Loucy (cell line): ENCODE data around the gene PEX14.

Source experiments
- H2AFZ ChIP-seq: fragments of 200-600 bp; sonication (generic); 2 replicates; pipeline ENCODE4 v1.6.0; 2016; ENCODE audit warnings: antibody characterized with exemption, mild to moderate bottlenecking, low read length, moderate library complexity
- H3F3A ChIP-seq: fragments of 200-600 bp; 2 replicates; pipeline ENCODE4 v1.6.0; 2016; ENCODE audit warnings: antibody characterized with exemption, low read depth, mild to moderate bottlenecking
- H3K27me3 ChIP-seq: fragments of 200-600 bp; sonication (generic); 2 replicates; pipeline ENCODE4 v1.6.1; 2014; ENCODE audit warnings: low read length, mild to moderate bottlenecking; ENCODE audit not compliant: insufficient read depth, poor library complexity, severe bottlenecking
- H3K36me3 ChIP-seq: fragments of 200-600 bp; sonication (generic); 2 replicates; pipeline ENCODE4 v1.6.1; 2016; ENCODE audit warnings: low read length; ENCODE audit not compliant: insufficient read depth
- H3K4me1 ChIP-seq: fragments of 200-600 bp; sonication (generic); 2 replicates; pipeline ENCODE4 v1.5.1; 2014; ENCODE audit warnings: low read length, mild to moderate bottlenecking; ENCODE audit not compliant: insufficient read depth, poor library complexity, severe bottlenecking
- H3K4me2 ChIP-seq: fragments of 200-600 bp; sonication (generic); 2 replicates; pipeline ENCODE4 v1.6.0; 2014; ENCODE audit warnings: antibody characterized with exemption, low read length, low read depth, mild to moderate bottlenecking; ENCODE audit not compliant: poor library complexity, severe bottlenecking
- H3K4me3 ChIP-seq: fragments of 200-600 bp; sonication (generic); 2 replicates; pipeline ENCODE4 v1.5.1; 2014; ENCODE audit warnings: low read length, mild to moderate bottlenecking, mixed read lengths; ENCODE audit not compliant: poor library complexity, severe bottlenecking
- H3K79me2 ChIP-seq: fragments of 200-600 bp; sonication (generic); 2 replicates; pipeline ENCODE4 v1.6.1; 2014; ENCODE audit warnings: low read length; ENCODE audit not compliant: insufficient read depth
- H3K9ac ChIP-seq: fragments of 200-600 bp; sonication (generic); 2 replicates; pipeline ENCODE4 v1.6.0; 2014; ENCODE audit warnings: mild to moderate bottlenecking, low read depth, low read length, moderate library complexity; ENCODE audit not compliant: poor library complexity, severe bottlenecking
- H3K9me2 ChIP-seq: fragments of 200-600 bp; sonication (generic); replicated peaks from 2 replicates; pipeline ENCODE4 v1.6.1; 2016; ENCODE audit warnings: low read depth, low read length, mixed read lengths
- H3K9me3 ChIP-seq: fragments of 200-600 bp; sonication (generic); 2 replicates; pipeline ENCODE4 v1.6.1; 2014; ENCODE audit warnings: mild to moderate bottlenecking, antibody characterized with exemption, low read length, low read depth; ENCODE audit not compliant: insufficient read depth
- H4K20me1 ChIP-seq: fragments of 200-600 bp; sonication (generic); 2 replicates; pipeline ENCODE4 v1.6.0; 2014; ENCODE audit warnings: antibody characterized with exemption, low read length, mild to moderate bottlenecking; ENCODE audit not compliant: insufficient read depth, poor library complexity, severe bottlenecking
- EZH2phosphoT487 ChIP-seq: fragments of 200-600 bp; IDR thresholded peaks from 2 replicates; pipeline ENCODE4 v1.6.1; 2018; ENCODE audit warnings: antibody characterized with exemption, mild to moderate bottlenecking, moderate library complexity, borderline replicate concordance
- TF ChIP-seq, protein P1 (sequence below): fragments of 200-600 bp; sonication (generic); conservative IDR thresholded peaks from 2 replicates; pipeline ENCODE4 v1.5.1; 2014; ENCODE audit warnings: mild to moderate bottlenecking, antibody characterized with exemption, low read length

The PEX14 gene

DNA sequence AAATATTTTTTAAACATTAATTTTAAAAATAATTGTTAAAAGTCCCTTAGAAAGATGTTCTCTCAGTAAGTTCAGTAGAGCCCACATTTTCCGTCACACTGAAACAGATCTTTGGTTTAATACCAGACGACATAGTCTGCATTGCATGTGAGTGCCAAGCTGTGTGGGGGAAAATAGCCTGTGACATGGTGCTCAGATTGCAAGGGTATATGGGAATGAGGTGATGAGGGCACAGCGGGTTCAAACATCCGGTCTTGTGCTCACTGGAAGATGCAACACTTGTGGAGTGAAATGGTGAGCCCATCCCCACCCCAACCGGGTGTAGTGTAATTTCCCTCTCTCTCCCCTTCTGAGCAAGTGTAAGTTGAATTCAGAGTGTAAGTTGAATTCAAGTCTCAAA is 114.3 kb downstream of the PEX14 start:
- Histone ChIP-seq H3K9ac (no peak overlapping the region), H3K79me2 (no peaks in the 10 kb centered on the region), H2AFZ (no peak overlapping the region), H3K4me3 (no peak overlapping the region), H3K9me2 (no peaks in the 10 kb centered on the region), H3K36me3 (no peaks in the 10 kb centered on the region; the same call in 1 of the 2 replicates), H4K20me1 (no peaks in the 10 kb centered on the region), H3K27me3 (no peaks in the 10 kb centered on the region), H3K9me3 (no peaks in the 10 kb centered on the region), H3K4me1 (peaks cover 26% of the 10 kb centered on the region), H3K4me2 (no peak overlapping the region), H3F3A (no peaks in the 10 kb centered on the region; the same call in 1 of the 2 replicates)
- no peak for TF ChIP-seq EZH2phosphoT487
- TF ChIP-seq, protein P1, sequence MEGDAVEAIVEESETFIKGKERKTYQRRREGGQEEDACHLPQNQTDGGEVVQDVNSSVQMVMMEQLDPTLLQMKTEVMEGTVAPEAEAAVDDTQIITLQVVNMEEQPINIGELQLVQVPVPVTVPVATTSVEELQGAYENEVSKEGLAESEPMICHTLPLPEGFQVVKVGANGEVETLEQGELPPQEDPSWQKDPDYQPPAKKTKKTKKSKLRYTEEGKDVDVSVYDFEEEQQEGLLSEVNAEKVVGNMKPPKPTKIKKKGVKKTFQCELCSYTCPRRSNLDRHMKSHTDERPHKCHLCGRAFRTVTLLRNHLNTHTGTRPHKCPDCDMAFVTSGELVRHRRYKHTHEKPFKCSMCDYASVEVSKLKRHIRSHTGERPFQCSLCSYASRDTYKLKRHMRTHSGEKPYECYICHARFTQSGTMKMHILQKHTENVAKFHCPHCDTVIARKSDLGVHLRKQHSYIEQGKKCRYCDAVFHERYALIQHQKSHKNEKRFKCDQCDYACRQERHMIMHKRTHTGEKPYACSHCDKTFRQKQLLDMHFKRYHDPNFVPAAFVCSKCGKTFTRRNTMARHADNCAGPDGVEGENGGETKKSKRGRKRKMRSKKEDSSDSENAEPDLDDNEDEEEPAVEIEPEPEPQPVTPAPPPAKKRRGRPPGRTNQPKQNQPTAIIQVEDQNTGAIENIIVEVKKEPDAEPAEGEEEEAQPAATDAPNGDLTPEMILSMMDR: no peak

DNA sequence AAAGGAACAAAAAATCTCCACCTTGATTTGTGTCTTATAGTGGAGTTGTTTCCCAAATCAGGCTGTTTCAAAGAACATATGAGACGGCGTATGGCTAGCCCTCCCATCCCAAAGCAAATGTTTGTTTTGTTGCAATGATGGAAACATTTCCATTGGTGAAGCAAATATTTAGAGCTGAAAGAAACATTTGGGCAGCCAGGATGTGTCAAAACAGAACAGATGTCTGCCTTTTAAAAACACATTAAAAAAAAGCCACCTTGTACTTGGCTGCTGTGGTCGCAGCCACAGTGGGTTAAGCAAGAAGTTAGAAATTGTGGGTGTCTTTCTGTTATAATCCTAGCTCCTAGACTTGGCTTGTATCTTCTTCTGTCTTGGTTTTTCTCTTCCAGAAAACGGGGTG is 116.3 kb downstream of the PEX14 start:
- no peaks in the 10 kb centered on the region for H4K20me1 ChIP-seq
- H3K4me3 ChIP-seq: no peak overlapping the region
- no peaks in the 10 kb centered on the region for H3K9me3 ChIP-seq
- no peaks in the 10 kb centered on the region for H3K9me2 ChIP-seq
- TF ChIP-seq EZH2phosphoT487: no peak
- TF ChIP-seq, protein P1: no peak
- no peak overlapping the region for H3K9ac ChIP-seq
- peak overlapping the region; percentile 7 for H3K4me2 ChIP-seq
- no peaks in the 10 kb centered on the region for H3K79me2 ChIP-seq
- no peaks in the 10 kb centered on the region; the same call in 1 of the 2 replicates for H3F3A ChIP-seq
- no peaks in the 10 kb centered on the region for H3K27me3 ChIP-seq
- H2AFZ ChIP-seq: no peak overlapping the region
- H3K4me1 ChIP-seq: peaks cover 26% of the 10 kb centered on the region
- no peaks in the 10 kb centered on the region for H3K36me3 ChIP-seq

DNA sequence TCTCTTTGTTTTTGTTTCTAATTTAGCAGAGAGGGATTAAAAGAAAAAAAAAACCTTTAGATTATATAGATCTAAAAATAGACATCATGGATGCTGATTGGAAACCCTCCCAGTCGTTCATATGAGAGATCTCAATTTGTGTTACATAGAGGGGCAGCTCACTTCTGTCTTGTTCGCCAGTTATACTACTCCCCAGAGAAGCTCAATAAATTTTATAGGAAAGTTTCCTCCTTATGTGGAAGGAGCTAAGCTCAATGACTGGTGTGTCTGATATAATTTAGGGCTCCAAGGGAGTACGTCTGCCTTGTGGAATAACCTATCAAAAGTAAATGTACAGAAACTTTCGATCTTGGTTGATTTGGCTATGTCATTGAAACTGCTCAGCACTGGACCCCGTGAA is 117.6 kb downstream of the PEX14 start:
- H3K36me3 ChIP-seq: no peaks in the 10 kb centered on the region
- H2AFZ ChIP-seq: no peak overlapping the region
- no peak overlapping the region for H3K9ac ChIP-seq
- TF ChIP-seq EZH2phosphoT487: no peak
- TF ChIP-seq, protein P1: no peak
- H3K9me2 ChIP-seq: no peaks in the 10 kb centered on the region
- no peaks in the 10 kb centered on the region for H3K9me3 ChIP-seq
- peak overlapping the region; percentile 1 for H3K4me2 ChIP-seq
- H3K4me3 ChIP-seq: no peak overlapping the region
- no peaks in the 10 kb centered on the region; the same call in 1 of the 2 replicates for H3F3A ChIP-seq
- peaks cover 26% of the 10 kb centered on the region for H3K4me1 ChIP-seq
- no peaks in the 10 kb centered on the region for H3K79me2 ChIP-seq
- no peaks in the 10 kb centered on the region for H4K20me1 ChIP-seq
- no peaks in the 10 kb centered on the region for H3K27me3 ChIP-seq
